K562 (cell line): ENCODE results near the gene CBX2. TPM values are rescaled to one million over a fixed set of nuclear protein-coding genes. Genes with fewer than 3 reads are reported as not detected.
A peak's percentile ranks its signal among the peaks of the same experiment; 100 is the strongest.

Experiments used
- ATAC-seq: fragments of 200-7000 bp; cut with Tn5 transposase; 3 replicates; pipeline ENCODE4 v1.9.1; 2020; ENCODE audit warnings: moderate library complexity
- BruUV-seq: library from RNA; stranded (reverse); fragments of 400-500 nt; replicated peaks from 2 replicates; lab custom pipeline; 2021; lab: Mats Ljungman, UMichigan
- CTCF ChIA-PET: fragments of 300-600 bp; formaldehyde crosslinking; extraction: SDS; loops from one replicate; lab custom pipeline; 2021; ENCODE audit warnings: low intra/inter-chr PET ratio; lab: Yijun Ruan, JAX
- POLR2A ChIA-PET: fragments of 300-600, 350-650 bp; sonication (Branson Sonifier 250); formaldehyde crosslinking; extraction: SDS; loops from one replicate; lab custom pipeline; 2021; ENCODE audit warnings: antibody characterized with exemption, inconsistent platforms; lab: Yijun Ruan, JAX
- DNase-seq, 4 experiments: peaks; one replicate each; pipeline versions ENCODE4 v3.0.0 to v3.0.0-alpha.2; 2011 to 2018; ENCODE audit warnings: low spot score in 3 of 4, mixed read lengths in 3 of 4; ENCODE audit errors: extremely low read depth in 1 of 4
- FAIRE-seq: peaks from 2 replicates; lab custom pipeline; 2011; peaks lifted over from hg19 to GRCh38; lab: Jason Lieb, UNC
- H2AFZ ChIP-seq: 2 replicates; pipeline ENCODE4 v1.6.0; 2011; ENCODE audit warnings: low read depth, low read length, control low read depth, inconsistent platforms
- H3K27ac ChIP-seq: fragments of 200-600 bp; 3 replicates; pipeline ENCODE4 v1.8.0; 2011; ENCODE audit warnings: low read depth, mild to moderate bottlenecking, control low read depth, inconsistent platforms, low read length, moderate library complexity, mixed read lengths; ENCODE audit errors: extremely low read depth
- H3K27me3 ChIP-seq, 2 experiments: fragments of 300-600 bp in 1 of 2; 2 replicates in 1 of 2; 3 replicates in 1 of 2; pipeline versions ENCODE4 v1.6.0 to v1.8.0; 2011; ENCODE audit warnings: inconsistent platforms in 2 of 2, low read length in 2 of 2, mild to moderate bottlenecking in 1 of 2, mixed read lengths in 1 of 2, moderate library complexity in 1 of 2; ENCODE audit not compliant: control insufficient read depth in 2 of 2, insufficient read depth in 2 of 2
- H3K36me3 ChIP-seq: fragments of 300-600 bp; 3 replicates; pipeline ENCODE4 v1.8.0; 2011; ENCODE audit warnings: mild to moderate bottlenecking, low read length, inconsistent platforms; ENCODE audit not compliant: control insufficient read depth, insufficient read depth
- H3K4me1 ChIP-seq, 2 experiments: fragments of 200-600 bp in 1 of 2; replicated peaks in 1 of 2; 2 replicates in 1 of 2; 3 replicates in 1 of 2; pipeline versions ENCODE4 v1.5.1 to v1.8.0; 2011; ENCODE audit warnings: inconsistent platforms in 2 of 2, low read length in 2 of 2, mild to moderate bottlenecking in 1 of 2, mixed read lengths in 1 of 2, moderate library complexity in 1 of 2; ENCODE audit not compliant: control insufficient read depth in 2 of 2, insufficient read depth in 2 of 2
- H3K4me2 ChIP-seq: 2 replicates; pipeline ENCODE4 v1.6.1; 2011; ENCODE audit warnings: low read length, control low read depth, inconsistent platforms, mixed read lengths; ENCODE audit not compliant: insufficient read depth
- H3K4me3 ChIP-seq: fragments of 200-600 bp; sonication (generic), shearing (Covaris generic); 2 replicates; pipeline ENCODE4 v1.5.1; 2016; ENCODE audit warnings: control low read depth, inconsistent platforms
- H3K79me2 ChIP-seq: fragments of 200-600 bp; 3 replicates; pipeline ENCODE4 v1.8.0; 2011; ENCODE audit warnings: low read length, inconsistent platforms; ENCODE audit not compliant: control insufficient read depth, insufficient read depth
- H3K9ac ChIP-seq, 2 experiments: 2 replicates each; pipeline versions ENCODE4 v1.6.0 to v1.6.1; 2011; ENCODE audit warnings: low read depth in 2 of 2, low read length in 2 of 2, control low read depth in 1 of 2, inconsistent platforms in 1 of 2, mild to moderate bottlenecking in 1 of 2, mixed read lengths in 1 of 2; ENCODE audit not compliant: insufficient read depth in 1 of 2
- H3K9me1 ChIP-seq: one replicate; pipeline ENCODE4 v1.6.0; 2011; ENCODE audit warnings: inconsistent platforms, mild to moderate bottlenecking, low read length, moderate library complexity; ENCODE audit not compliant: control insufficient read depth, insufficient read depth
- H3K9me3 ChIP-seq: replicated peaks from 2 replicates; pipeline ENCODE4 v1.5.1; 2011; ENCODE audit warnings: low read depth, low read length, inconsistent platforms; ENCODE audit not compliant: control insufficient read depth, insufficient read depth
- H4K20me1 ChIP-seq: replicated peaks from 2 replicates; pipeline ENCODE4 v1.6.1; 2011; ENCODE audit warnings: low read length, inconsistent platforms, mixed read lengths; ENCODE audit not compliant: control insufficient read depth, insufficient read depth
- CREB1 ChIP-seq, 2 experiments: sonication (generic) in 1 of 2; formaldehyde crosslinking in 1 of 2; IDR thresholded peaks; 2 replicates each; pipeline versions ENCODE4 v1.6.1 to v1.8.0; 2012 to 2022; ENCODE audit warnings: inconsistent platforms in 1 of 2, mild to moderate bottlenecking in 1 of 2, missing genetic modification reagents in 1 of 2, moderate library complexity in 1 of 2
- FOXJ2 ChIP-seq: fragments of 200-800 bp; sonication (Bioruptor generic); IDR thresholded peaks from 2 replicates; pipeline ENCODE4 v1.6.1; 2016; ENCODE audit warnings: missing genetic modification characterization, missing compliant biosample characterization
- IRF1 ChIP-seq: sonication (generic); formaldehyde crosslinking; IDR thresholded peaks from 2 replicates; pipeline ENCODE4 v1.8.0; 2022; ENCODE audit warnings: missing genetic modification reagents, mild to moderate bottlenecking, borderline replicate concordance
- NR2C1 ChIP-seq, 2 experiments: fragments of 450-650 bp; IDR thresholded peaks; 2 replicates each; pipeline ENCODE4 v1.6.1; 2017; ENCODE audit warnings: mild to moderate bottlenecking in 2 of 2, antibody characterized with exemption in 1 of 2, inconsistent platforms in 1 of 2, missing compliant biosample characterization in 1 of 2, missing genetic modification characterization in 1 of 2
- NRF1 ChIP-seq, 2 experiments: fragments of 450-650 bp; IDR thresholded peaks in 1 of 2; conservative IDR thresholded peaks in 1 of 2; 2 replicates each; pipeline ENCODE4 v1.6.1; 2014; ENCODE audit warnings: mild to moderate bottlenecking in 2 of 2
- TSHZ1 ChIP-seq: fragments of 250-450 bp; sonication (Bioruptor Pico); IDR thresholded peaks from 2 replicates; pipeline ENCODE4 v1.4.0; 2020; ENCODE audit warnings: mild to moderate bottlenecking, moderate library complexity
- UBTF ChIP-seq, 2 experiments: IDR thresholded peaks; 2 replicates each; pipeline ENCODE4 v1.6.1; 2012; ENCODE audit warnings: improper control_type of control experiment in 2 of 2, low read depth in 2 of 2, low read length in 2 of 2, borderline replicate concordance in 1 of 2
- ZNF449 ChIP-seq: fragments of 250-450 bp; sonication (Bioruptor Pico); IDR thresholded peaks from 2 replicates; pipeline ENCODE4 v1.8.0; 2022; ENCODE audit warnings: moderate library complexity, mild to moderate bottlenecking, inconsistent platforms
- WGBS: fragments of 100-300 bp; shearing (Covaris generic); methylation state at CpG from one replicate; pipeline ENCODE4 v1.1.6; 2016; ENCODE audit warnings: low coverage, mixed read lengths; ENCODE audit not compliant: insufficient coverage; ENCODE audit errors: missing lambda C conversion rate; 5-methylcytosine and 5-hydroxymethylcytosine counted together
- in situ Hi-C: fragments of 300-500 bp; cut with MboI; formaldehyde crosslinking; loops from 4 replicates; pipeline ENCODE4 v1.15.0; 2018; ENCODE audit warnings: inconsistent platforms, mixed read lengths
- intact Hi-C: fragments of 100-400 bp; cut with micrococcal nuclease; formaldehyde crosslinking; loops from 2 replicates; pipeline ENCODE4 v1.14.2; 2022
- polyA plus RNA-seq, 8 experiments: library from polyadenylated mRNA; depleted of rRNA in 4 of 8; stranded (reverse) in 5 of 8; unstranded in 3 of 8; fragments of >200 nt; fragmentation: Nextera tagmentation in 2 of 8; fragmentation: Illumina TruSeq in 1 of 8; extraction: Ambion mirVana in 2 of 8; extraction: Trizol in 1 of 8; gene quantifications; 2 replicates each; pipeline versions ENCODE4 v1.2.1 to v1.2.3, GENCODE V29; 2011 to 2014; ENCODE audit warnings: inconsistent platforms in 1 of 8, missing spikeins in 1 of 8
- total RNA-seq, 7 experiments: library from RNA; depleted of rRNA in 6 of 7; stranded (reverse); fragments of >200 nt in 6 of 7; fragmentation: Illumina TruSeq in 2 of 7; extraction: Trizol in 2 of 7; gene quantifications; 2 replicates each; pipeline versions ENCODE4 v1.2.1 to v1.2.3, GENCODE V29; 2011 to 2021; ENCODE audit warnings: low replicate concordance in 1 of 7

CBX2 gene
- total and polyA plus RNA-seq, 9 of the 15 experiments (the other 6 are each of a cell fraction or from before 2014, with no cell fraction given), result 0.66 to 26.9 (median 13.9) TPM

GRCh38 chr17:79833110-79833450 is 55.1 kb downstream of the CBX2 start:
- peaks cover 63 to 93% of the 10 kb centered on the region in 2 experiments for H3K4me1 ChIP-seq
- in situ Hi-C loops, result no loop called here
- TF ChIP-seq TSHZ1 (CRISPR knock-in tag), result no peak
- TF ChIP-seq IRF1 (CRISPR knock-in tag), result no peak
- TF ChIP-seq NRF1 (conservative IDR thresholded peaks at IDR 0.05 in 1 of 2, IDR thresholded peaks at IDR 0.05 in 1 of 2), result peak in 1 of 2 experiments; percentile 61; a peak in 3 of 4 replicates
- TF ChIP-seq ZNF449 (CRISPR knock-in tag), result no peak
- no peak for TF ChIP-seq NR2C1 (IDR thresholded peaks at IDR 0.05)
- 0 out of 2 replicates have a peak, but pooled peaks have one; percentile 5 for TF ChIP-seq NR2C1 (tag; IDR thresholded peaks at IDR 0.05)
- TF ChIP-seq UBTF (IDR thresholded peaks at IDR 0.05; ENCODE audit: borderline replicate concordance in 1 of 2, low read depth in 2 of 2, low read length in 2 of 2), result 0 out of 4 replicates have a peak, but pooled peaks of 1 of the 2 experiments have one; percentile 17
- 0 out of 2 replicates have a peak, but pooled peaks have one; percentile 14 for TF ChIP-seq FOXJ2
- 0 out of 2 replicates have a peak, but pooled peaks have one; percentile 2 for TF ChIP-seq CREB1 (IDR thresholded peaks at IDR 0.05)
- TF ChIP-seq CREB1 (CRISPR knock-in tag; IDR thresholded peaks at IDR 0.05), result no peak

More at GRCh38 chr17:79833110-79833450, 55.1 kb downstream of the CBX2 start:
- ChIA-PET POLR2A (interaction anchor here (0.7 to 17.8 kb wide), 5 partner anchors 7 to 90 kb away, joined by 3 to 386 read pairs (median 10); partner anchors contain the start of gene CBX8), CTCF (interaction anchor here (1.9 kb wide), 1 partner anchor 43 kb away, joined by 8 read pairs; no protein-coding TSS in a partner anchor)
- WGBS, result 3% methylated on average over 7 of the region's 7 CpGs
- H3K36me3 ChIP-seq, result peaks cover 38% of the 10 kb centered on the region; the same call in 1 of the 3 replicates
- intact Hi-C loops, result loop anchor here (2.0 to 10.0 kb wide), 2 partner anchors 22 to 88 kb away; no protein-coding TSS in a partner anchor
- no peak overlapping the region for H2AFZ ChIP-seq
- H3K27me3 ChIP-seq, result no peaks in the 10 kb centered on the region
- H3K79me2 ChIP-seq, result peaks cover 72% of the 10 kb centered on the region
- peaks cover 21% of the 10 kb centered on the region for H4K20me1 ChIP-seq
- BruUV-seq, result no TSS peak
- no peaks in the 10 kb centered on the region for H3K9me3 ChIP-seq
- H3K27ac ChIP-seq, result peak overlapping the region; percentile 99
- H3K4me3 ChIP-seq, result peak overlapping the region; percentile 48
- no peak for ATAC-seq
- H3K9ac ChIP-seq, result peak overlapping the region; percentile 86 to 93
- peaks cover 4% of the 10 kb centered on the region for H3K9me1 ChIP-seq
- peak overlapping the region; percentile 65 for H3K4me2 ChIP-seq
- peak; percentile 26 for FAIRE-seq
- peak in 1 of 4 experiments; percentile 7 for DNase-seq
